WTC11 (cell line): ENCODE data around the gene LRRFIP2. TPM values are rescaled to one million over a fixed set of nuclear protein-coding genes. Genes with fewer than 3 reads are reported as not detected.

Source experiments
- ATAC-seq: fragments of 200-7000 bp; cut with Tn5 transposase; 2 replicates; pipeline ENCODE4 v1.10.0; 2021; ENCODE audit warnings: mild to moderate bottlenecking, moderate library complexity
- CTCF ChIA-PET: fragments of 300-600 bp; sonication (Branson Sonifier 250); formaldehyde crosslinking; loops from one replicate; lab custom pipeline; 2021; ENCODE audit warnings: antibody characterized with exemption; lab: Charles Lee
- POLR2A ChIA-PET: fragments of 350-600 bp; sonication (Branson Sonifier 250); formaldehyde crosslinking; loops from one replicate; lab custom pipeline; 2021; ENCODE audit warnings: antibody characterized with exemption; lab: Charles Lee
- DNase-seq: peaks from one replicate; pipeline ENCODE4 v3.0.0; 2021; ENCODE audit warnings: low spot score
- H3K27ac Mint-ChIP-seq: 2 replicates; pipeline ENCODE4 v1.8.0; 2021; ENCODE audit warnings: mixed read lengths
- H3K27me3 Mint-ChIP-seq: 2 replicates; pipeline ENCODE4 v1.8.0; 2021; ENCODE audit warnings: low read depth, mild to moderate bottlenecking, moderate library complexity, mixed read lengths
- H3K36me3 Mint-ChIP-seq: 2 replicates; pipeline ENCODE4 v1.8.0; 2021; ENCODE audit warnings: mixed read lengths
- H3K4me1 Mint-ChIP-seq: 2 replicates; pipeline ENCODE4 v1.8.0; 2022; ENCODE audit warnings: mixed read lengths
- H3K4me3 Mint-ChIP-seq: 2 replicates; pipeline ENCODE4 v1.8.0; 2021; ENCODE audit warnings: mild to moderate bottlenecking, moderate library complexity, mixed read lengths
- H3K9me3 Mint-ChIP-seq: 2 replicates; pipeline ENCODE4 v1.8.0; 2021; ENCODE audit warnings: mixed read lengths
- CBFB ChIP-seq: sonication (generic); formaldehyde crosslinking; IDR thresholded peaks from 2 replicates; pipeline ENCODE4 v1.8.1; 2022; ENCODE audit warnings: mild to moderate bottlenecking, low read depth, missing genetic modification reagents
- CREM ChIP-seq: sonication (generic); formaldehyde crosslinking; IDR thresholded peaks from 2 replicates; pipeline ENCODE4 v1.8.1; 2022; ENCODE audit warnings: mild to moderate bottlenecking, missing genetic modification reagents, moderate library complexity
- ELF4 ChIP-seq: sonication (generic); formaldehyde crosslinking; IDR thresholded peaks from 2 replicates; pipeline ENCODE4 v1.8.1; 2022; ENCODE audit warnings: low read depth, mild to moderate bottlenecking, moderate library complexity, missing genetic modification reagents
- ETV6 ChIP-seq: sonication (generic); formaldehyde crosslinking; IDR thresholded peaks from 2 replicates; pipeline ENCODE4 v1.8.1; 2022; ENCODE audit warnings: mild to moderate bottlenecking, missing genetic modification reagents
- FOXK1 ChIP-seq: sonication (generic); formaldehyde crosslinking; IDR thresholded peaks from 2 replicates; pipeline ENCODE4 v1.8.0; 2022; ENCODE audit warnings: mild to moderate bottlenecking, moderate library complexity, missing genetic modification reagents
- FOXP1 ChIP-seq: sonication (generic); formaldehyde crosslinking; IDR thresholded peaks from 2 replicates; pipeline ENCODE4 v1.8.0; 2022; ENCODE audit warnings: missing genetic modification reagents, mild to moderate bottlenecking, moderate library complexity, borderline replicate concordance
- GTF2I ChIP-seq: fragments of 250-450 bp; sonication (Bioruptor Pico); conservative IDR thresholded peaks from 2 replicates; pipeline ENCODE4 v1.4.0; 2021; ENCODE audit warnings: mild to moderate bottlenecking
- JAZF1 ChIP-seq: fragments of 250-450 bp; sonication (Bioruptor Pico); IDR thresholded peaks from 2 replicates; pipeline ENCODE4 v1.9.0; 2021; ENCODE audit warnings: moderate library complexity, mild to moderate bottlenecking, inconsistent platforms
- MXD4 ChIP-seq: fragments of 250-450 bp; sonication (Bioruptor Pico); IDR thresholded peaks from 2 replicates; pipeline ENCODE4 v1.8.0; 2021; ENCODE audit warnings: mild to moderate bottlenecking, moderate library complexity, borderline replicate concordance
- NR2C2 ChIP-seq: sonication (generic); formaldehyde crosslinking; IDR thresholded peaks from 2 replicates; pipeline ENCODE4 v1.8.0; 2022; ENCODE audit warnings: mild to moderate bottlenecking, missing genetic modification reagents
- OVOL2 ChIP-seq: fragments of 250-450 bp; sonication (Bioruptor Pico); IDR thresholded peaks from 2 replicates; pipeline ENCODE4 v1.9.0; 2021; ENCODE audit warnings: mild to moderate bottlenecking, borderline replicate concordance
- RORB ChIP-seq: fragments of 250-450 bp; sonication (Bioruptor Pico); IDR thresholded peaks from 2 replicates; pipeline ENCODE4 v1.9.0; 2021; ENCODE audit warnings: mild to moderate bottlenecking
- SP1 ChIP-seq: sonication (generic); formaldehyde crosslinking; conservative IDR thresholded peaks from 2 replicates; pipeline ENCODE4 v1.8.1; 2022; ENCODE audit warnings: missing genetic modification reagents
- TP53 ChIP-seq: sonication (generic); formaldehyde crosslinking; IDR thresholded peaks from 2 replicates; pipeline ENCODE4 v1.8.1; 2023; ENCODE audit warnings: mild to moderate bottlenecking, missing genetic modification reagents
- USF1 ChIP-seq: sonication (generic); formaldehyde crosslinking; IDR thresholded peaks from 2 replicates; pipeline ENCODE4 v1.8.0; 2022; ENCODE audit warnings: mild to moderate bottlenecking, missing genetic modification reagents
- ZNF138 ChIP-seq: sonication (generic); formaldehyde crosslinking; conservative IDR thresholded peaks from 2 replicates; pipeline ENCODE4 v1.8.1; 2022; ENCODE audit warnings: mild to moderate bottlenecking, moderate library complexity, missing genetic modification reagents
- ZNF263 ChIP-seq: sonication (generic); formaldehyde crosslinking; IDR thresholded peaks from 2 replicates; pipeline ENCODE4 v1.8.1; 2022; ENCODE audit warnings: low read depth, mild to moderate bottlenecking, moderate library complexity, missing genetic modification reagents
- ZNF396 ChIP-seq: fragments of 250-450 bp; sonication (Bioruptor Pico); IDR thresholded peaks from 2 replicates; pipeline ENCODE4 v1.8.0; 2021; ENCODE audit warnings: mild to moderate bottlenecking, moderate library complexity, borderline replicate concordance
- total RNA-seq: library from RNA; stranded (reverse); gene quantifications from 3 replicates; pipeline ENCODE4 v1.2.3, GENCODE V29; 2021
- TF ChIP-seq, protein P1 (sequence below): sonication (generic); formaldehyde crosslinking; IDR thresholded peaks from 2 replicates; pipeline ENCODE4 v1.8.0; 2023; ENCODE audit warnings: mild to moderate bottlenecking, missing genetic modification reagents
- TF ChIP-seq, protein P2 (sequence below): sonication (generic); formaldehyde crosslinking; IDR thresholded peaks from 2 replicates; pipeline ENCODE4 v1.8.1; 2023; ENCODE audit warnings: mild to moderate bottlenecking, missing genetic modification reagents, moderate library complexity
- TF ChIP-seq, protein P3 (sequence below): fragments of 250-450 bp; sonication (Bioruptor Pico); IDR thresholded peaks from 2 replicates; pipeline ENCODE4 v1.9.0; 2021; ENCODE audit warnings: moderate library complexity, mild to moderate bottlenecking, inconsistent platforms, borderline replicate concordance
- TF ChIP-seq, protein P4 (sequence below): sonication (generic); formaldehyde crosslinking; IDR thresholded peaks from 2 replicates; pipeline ENCODE4 v1.8.1; 2022; ENCODE audit warnings: mild to moderate bottlenecking, moderate library complexity, missing genetic modification reagents
- TF ChIP-seq, protein P5 (sequence below): sonication (generic); formaldehyde crosslinking; IDR thresholded peaks from 2 replicates; pipeline ENCODE4 v1.8.0; 2022; ENCODE audit warnings: missing genetic modification reagents

Gene LRRFIP2
- total RNA-seq, 1 experiment from 2014 or later, result 23.7 TPM

GRCh38 chr3:37028329-37028728 is 146.1 kb downstream of the LRRFIP2 start:
- no peak for TF ChIP-seq TP53 (CRISPR knock-in tag)
- no peak for TF ChIP-seq MXD4 (CRISPR knock-in tag)
- no peak for TF ChIP-seq FOXK1
- no peak for TF ChIP-seq NR2C2 (CRISPR knock-in tag)
- TF ChIP-seq, protein P1, sequence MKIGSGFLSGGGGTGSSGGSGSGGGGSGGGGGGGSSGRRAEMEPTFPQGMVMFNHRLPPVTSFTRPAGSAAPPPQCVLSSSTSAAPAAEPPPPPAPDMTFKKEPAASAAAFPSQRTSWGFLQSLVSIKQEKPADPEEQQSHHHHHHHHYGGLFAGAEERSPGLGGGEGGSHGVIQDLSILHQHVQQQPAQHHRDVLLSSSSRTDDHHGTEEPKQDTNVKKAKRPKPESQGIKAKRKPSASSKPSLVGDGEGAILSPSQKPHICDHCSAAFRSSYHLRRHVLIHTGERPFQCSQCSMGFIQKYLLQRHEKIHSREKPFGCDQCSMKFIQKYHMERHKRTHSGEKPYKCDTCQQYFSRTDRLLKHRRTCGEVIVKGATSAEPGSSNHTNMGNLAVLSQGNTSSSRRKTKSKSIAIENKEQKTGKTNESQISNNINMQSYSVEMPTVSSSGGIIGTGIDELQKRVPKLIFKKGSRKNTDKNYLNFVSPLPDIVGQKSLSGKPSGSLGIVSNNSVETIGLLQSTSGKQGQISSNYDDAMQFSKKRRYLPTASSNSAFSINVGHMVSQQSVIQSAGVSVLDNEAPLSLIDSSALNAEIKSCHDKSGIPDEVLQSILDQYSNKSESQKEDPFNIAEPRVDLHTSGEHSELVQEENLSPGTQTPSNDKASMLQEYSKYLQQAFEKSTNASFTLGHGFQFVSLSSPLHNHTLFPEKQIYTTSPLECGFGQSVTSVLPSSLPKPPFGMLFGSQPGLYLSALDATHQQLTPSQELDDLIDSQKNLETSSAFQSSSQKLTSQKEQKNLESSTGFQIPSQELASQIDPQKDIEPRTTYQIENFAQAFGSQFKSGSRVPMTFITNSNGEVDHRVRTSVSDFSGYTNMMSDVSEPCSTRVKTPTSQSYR (CRISPR knock-in tag), result no peak
- TF ChIP-seq CREM, result no peak
- TF ChIP-seq ELF4 (CRISPR knock-in tag), result no peak
- TF ChIP-seq USF1, result no peak
- TF ChIP-seq ZNF138 (CRISPR knock-in tag), result no peak
- TF ChIP-seq ETV6 (CRISPR knock-in tag), result no peak
- TF ChIP-seq SP1 (CRISPR knock-in tag), result no peak
- TF ChIP-seq, protein P2, sequence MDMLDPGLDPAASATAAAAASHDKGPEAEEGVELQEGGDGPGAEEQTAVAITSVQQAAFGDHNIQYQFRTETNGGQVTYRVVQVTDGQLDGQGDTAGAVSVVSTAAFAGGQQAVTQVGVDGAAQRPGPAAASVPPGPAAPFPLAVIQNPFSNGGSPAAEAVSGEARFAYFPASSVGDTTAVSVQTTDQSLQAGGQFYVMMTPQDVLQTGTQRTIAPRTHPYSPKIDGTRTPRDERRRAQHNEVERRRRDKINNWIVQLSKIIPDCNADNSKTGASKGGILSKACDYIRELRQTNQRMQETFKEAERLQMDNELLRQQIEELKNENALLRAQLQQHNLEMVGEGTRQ (CRISPR knock-in tag), result no peak
- TF ChIP-seq JAZF1 (CRISPR knock-in tag), result no peak
- TF ChIP-seq, protein P3, sequence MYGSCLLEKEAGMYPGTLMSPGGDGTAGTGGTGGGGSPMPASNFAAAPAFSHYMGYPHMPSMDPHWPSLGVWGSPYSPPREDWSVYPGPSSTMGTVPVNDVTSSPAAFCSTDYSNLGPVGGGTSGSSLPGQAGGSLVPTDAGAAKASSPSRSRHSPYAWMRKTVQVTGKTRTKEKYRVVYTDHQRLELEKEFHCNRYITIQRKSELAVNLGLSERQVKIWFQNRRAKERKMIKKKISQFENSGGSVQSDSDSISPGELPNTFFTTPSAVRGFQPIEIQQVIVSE (CRISPR knock-in tag), result no peak
- TF ChIP-seq ZNF396 (CRISPR knock-in tag), result no peak
- TF ChIP-seq CBFB (CRISPR knock-in tag), result no peak
- TF ChIP-seq, protein P4, sequence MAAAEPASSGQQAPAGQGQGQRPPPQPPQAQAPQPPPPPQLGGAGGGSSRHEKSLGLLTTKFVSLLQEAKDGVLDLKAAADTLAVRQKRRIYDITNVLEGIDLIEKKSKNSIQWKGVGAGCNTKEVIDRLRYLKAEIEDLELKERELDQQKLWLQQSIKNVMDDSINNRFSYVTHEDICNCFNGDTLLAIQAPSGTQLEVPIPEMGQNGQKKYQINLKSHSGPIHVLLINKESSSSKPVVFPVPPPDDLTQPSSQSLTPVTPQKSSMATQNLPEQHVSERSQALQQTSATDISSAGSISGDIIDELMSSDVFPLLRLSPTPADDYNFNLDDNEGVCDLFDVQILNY (CRISPR knock-in tag), result no peak
- no peak for TF ChIP-seq FOXP1 (CRISPR knock-in tag)
- CTCF ChIA-PET, result no interaction called here
- Mint-ChIP-seq H3K4me1 (no peaks in the 10 kb centered on the region), H3K27me3 (no peaks in the 10 kb centered on the region), H3K27ac (no peak overlapping the region), H3K9me3 (peaks cover 11% of the 10 kb centered on the region), H3K4me3 (no peak overlapping the region), H3K36me3 (peaks cover 65% of the 10 kb centered on the region)
- ATAC-seq (no peak), DNase-seq (no peak)
- POLR2A ChIA-PET, result no interaction called here

GRCh38 chr3:37026851-37027250 is 147.5 kb downstream of the LRRFIP2 start:
- H3K27me3 Mint-ChIP-seq, result no peaks in the 10 kb centered on the region
- ChIA-PET CTCF (no interaction called here), POLR2A (no interaction called here)
- peaks cover 74% of the 10 kb centered on the region for H3K36me3 Mint-ChIP-seq
- no peak overlapping the region for H3K4me3 Mint-ChIP-seq
- H3K27ac Mint-ChIP-seq, result no peak overlapping the region
- H3K9me3 Mint-ChIP-seq, result peaks cover 11% of the 10 kb centered on the region
- DNase-seq (no peak), ATAC-seq (no peak)
- H3K4me1 Mint-ChIP-seq, result no peaks in the 10 kb centered on the region
- TF ChIP-seq RORB (CRISPR knock-in tag) (no peak), ZNF138 (CRISPR knock-in tag) (no peak), OVOL2 (CRISPR knock-in tag) (no peak), GTF2I (CRISPR knock-in tag) (no peak), TP53 (CRISPR knock-in tag) (no peak), ZNF263 (CRISPR knock-in tag) (no peak)
- TF ChIP-seq, protein P1 (CRISPR knock-in tag), result no peak
- TF ChIP-seq, protein P5, sequence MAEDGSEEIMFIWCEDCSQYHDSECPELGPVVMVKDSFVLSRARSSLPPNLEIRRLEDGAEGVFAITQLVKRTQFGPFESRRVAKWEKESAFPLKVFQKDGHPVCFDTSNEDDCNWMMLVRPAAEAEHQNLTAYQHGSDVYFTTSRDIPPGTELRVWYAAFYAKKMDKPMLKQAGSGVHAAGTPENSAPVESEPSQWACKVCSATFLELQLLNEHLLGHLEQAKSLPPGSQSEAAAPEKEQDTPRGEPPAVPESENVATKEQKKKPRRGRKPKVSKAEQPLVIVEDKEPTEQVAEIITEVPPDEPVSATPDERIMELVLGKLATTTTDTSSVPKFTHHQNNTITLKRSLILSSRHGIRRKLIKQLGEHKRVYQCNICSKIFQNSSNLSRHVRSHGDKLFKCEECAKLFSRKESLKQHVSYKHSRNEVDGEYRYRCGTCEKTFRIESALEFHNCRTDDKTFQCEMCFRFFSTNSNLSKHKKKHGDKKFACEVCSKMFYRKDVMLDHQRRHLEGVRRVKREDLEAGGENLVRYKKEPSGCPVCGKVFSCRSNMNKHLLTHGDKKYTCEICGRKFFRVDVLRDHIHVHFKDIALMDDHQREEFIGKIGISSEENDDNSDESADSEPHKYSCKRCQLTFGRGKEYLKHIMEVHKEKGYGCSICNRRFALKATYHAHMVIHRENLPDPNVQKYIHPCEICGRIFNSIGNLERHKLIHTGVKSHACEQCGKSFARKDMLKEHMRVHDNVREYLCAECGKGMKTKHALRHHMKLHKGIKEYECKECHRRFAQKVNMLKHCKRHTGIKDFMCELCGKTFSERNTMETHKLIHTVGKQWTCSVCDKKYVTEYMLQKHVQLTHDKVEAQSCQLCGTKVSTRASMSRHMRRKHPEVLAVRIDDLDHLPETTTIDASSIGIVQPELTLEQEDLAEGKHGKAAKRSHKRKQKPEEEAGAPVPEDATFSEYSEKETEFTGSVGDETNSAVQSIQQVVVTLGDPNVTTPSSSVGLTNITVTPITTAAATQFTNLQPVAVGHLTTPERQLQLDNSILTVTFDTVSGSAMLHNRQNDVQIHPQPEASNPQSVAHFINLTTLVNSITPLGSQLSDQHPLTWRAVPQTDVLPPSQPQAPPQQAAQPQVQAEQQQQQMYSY (CRISPR knock-in tag), result no peak
- TF ChIP-seq, protein P2 (CRISPR knock-in tag), result no peak
